H9 (cell line): ENCODE results near the gene ALKBH5. TPM values are rescaled to one million over a fixed set of nuclear protein-coding genes. Genes with fewer than 3 reads are reported as not detected.

ENCODE experiments used
- DNase-seq: peaks from one replicate; pipeline ENCODE4 v3.0.0-alpha.2; 2017
- H2AFZ ChIP-seq: one replicate; pipeline ENCODE4 v1.6.1; 2013; ENCODE audit warnings: mild to moderate bottlenecking, low read length, control low read depth, moderate library complexity
- H2AK5ac ChIP-seq: 2 replicates; pipeline ENCODE4 v1.6.1; 2013; ENCODE audit warnings: low read length, control low read depth, mixed read lengths; ENCODE audit not compliant: insufficient read length
- H2BK120ac ChIP-seq: one replicate; pipeline ENCODE4 v1.6.1; 2013; ENCODE audit warnings: low read depth, mild to moderate bottlenecking, low read length, control low read depth, inconsistent platforms; ENCODE audit not compliant: poor library complexity, severe bottlenecking
- H2BK12ac ChIP-seq: 2 replicates; pipeline ENCODE4 v1.6.1; 2013; ENCODE audit warnings: low read length, control low read depth, mixed read lengths, low read depth; ENCODE audit not compliant: insufficient read length
- H2BK15ac ChIP-seq: 2 replicates; pipeline ENCODE4 v1.6.1; 2013; ENCODE audit warnings: low read depth, low read length, control low read depth
- H2BK20ac ChIP-seq: one replicate; pipeline ENCODE4 v1.6.1; 2013; ENCODE audit warnings: low read depth, mild to moderate bottlenecking, low read length, control low read depth, inconsistent platforms; ENCODE audit not compliant: poor library complexity, severe bottlenecking
- H2BK5ac ChIP-seq: 2 replicates; pipeline ENCODE4 v1.6.1; 2013; ENCODE audit warnings: low read length, control low read depth, mixed read lengths; ENCODE audit not compliant: insufficient read length
- H3K14ac ChIP-seq: 2 replicates; pipeline ENCODE4 v1.6.1; 2013; ENCODE audit warnings: low read length, control low read depth; ENCODE audit not compliant: insufficient read depth
- H3K18ac ChIP-seq: 2 replicates; pipeline ENCODE4 v1.6.1; 2013; ENCODE audit warnings: low read depth, mild to moderate bottlenecking, mixed read lengths, low read length, control low read depth; ENCODE audit not compliant: insufficient read length
- H3K23ac ChIP-seq: 2 replicates; pipeline ENCODE4 v1.6.1; 2013; ENCODE audit warnings: low read length, control low read depth, mixed read lengths, low read depth; ENCODE audit not compliant: insufficient read length
- H3K23me2 ChIP-seq: 2 replicates; pipeline ENCODE4 v1.6.1; 2013; ENCODE audit warnings: low read depth, mild to moderate bottlenecking, mixed read lengths, low read length, control low read depth; ENCODE audit not compliant: insufficient read length, poor library complexity, severe bottlenecking
- H3K27ac ChIP-seq: 2 replicates; pipeline ENCODE4 v1.5.1; 2013; ENCODE audit warnings: low read length, control low read depth, mixed read lengths, low read depth; ENCODE audit not compliant: insufficient read length
- H3K27me3 ChIP-seq: 2 replicates; pipeline ENCODE4 v1.6.1; 2013; ENCODE audit warnings: low read length, control low read depth, inconsistent platforms; ENCODE audit not compliant: insufficient read depth
- H3K4ac ChIP-seq: 2 replicates; pipeline ENCODE4 v1.6.1; 2013; ENCODE audit warnings: low read depth, mild to moderate bottlenecking, control low read depth, inconsistent platforms, low read length, moderate library complexity
- H3K4me1 ChIP-seq: 2 replicates; pipeline ENCODE4 v1.6.1; 2013; ENCODE audit warnings: low read length, control low read depth, inconsistent platforms; ENCODE audit not compliant: insufficient read depth
- H3K4me2 ChIP-seq: 2 replicates; pipeline ENCODE4 v1.6.1; 2013; ENCODE audit warnings: low read length, control low read depth, mixed read lengths; ENCODE audit not compliant: insufficient read length, insufficient read depth
- H3K56ac ChIP-seq: 2 replicates; pipeline ENCODE4 v1.6.1; 2013; ENCODE audit warnings: low read depth, mild to moderate bottlenecking, mixed read lengths, low read length, control low read depth; ENCODE audit not compliant: insufficient read length
- H3K79me1 ChIP-seq: 2 replicates; pipeline ENCODE4 v1.6.1; 2013; ENCODE audit warnings: low read depth, mild to moderate bottlenecking, moderate library complexity, low read length, control low read depth, inconsistent platforms; ENCODE audit not compliant: insufficient read depth, poor library complexity, severe bottlenecking
- H3K79me2 ChIP-seq: 2 replicates; pipeline ENCODE4 v1.6.1; 2013; ENCODE audit warnings: low read length, control low read depth, inconsistent platforms; ENCODE audit not compliant: insufficient read depth
- H3K9ac ChIP-seq: 2 replicates; pipeline ENCODE4 v1.6.1; 2013; ENCODE audit warnings: low read length, control low read depth, mixed read lengths; ENCODE audit not compliant: insufficient read length; ENCODE audit errors: extremely low read depth
- H3K9me3 ChIP-seq: one replicate; pipeline ENCODE4 v1.6.1; 2013; ENCODE audit warnings: low read depth, low read length, inconsistent platforms; ENCODE audit not compliant: control insufficient read depth
- H3T11ph ChIP-seq: one replicate; pipeline ENCODE4 v1.6.1; 2013; ENCODE audit warnings: mild to moderate bottlenecking, low read length, control low read depth, inconsistent platforms
- H4K20me1 ChIP-seq: one replicate; pipeline ENCODE4 v1.6.1; 2013; ENCODE audit not compliant: control insufficient read depth, insufficient read length, insufficient read depth
- H4K5ac ChIP-seq: 2 replicates; pipeline ENCODE4 v1.6.1; 2013; ENCODE audit warnings: low read depth, mild to moderate bottlenecking, mixed read lengths, low read length, control low read depth; ENCODE audit not compliant: insufficient read length
- H4K8ac ChIP-seq: replicated peaks from 2 replicates; pipeline ENCODE4 v1.6.1; 2013; ENCODE audit warnings: low read length, control low read depth, mixed read lengths, low read depth; ENCODE audit not compliant: insufficient read length
- H4K91ac ChIP-seq: 2 replicates; pipeline ENCODE4 v1.6.1; 2013; ENCODE audit warnings: low read depth, mild to moderate bottlenecking, moderate library complexity, mixed read lengths, low read length, control low read depth; ENCODE audit not compliant: insufficient read length
- H3K27ac Mint-ChIP-seq, 3 experiments: 2 replicates in 2 of 3; 3 replicates in 1 of 3; pipeline ENCODE4 v1.8.0; 2020 to 2021; ENCODE audit warnings: mixed read lengths in 3 of 3, mild to moderate bottlenecking in 1 of 3, moderate library complexity in 1 of 3
- H3K27me3 Mint-ChIP-seq: 2 replicates; pipeline ENCODE4 v1.8.0; 2021; ENCODE audit warnings: low read depth, mild to moderate bottlenecking, moderate library complexity, mixed read lengths
- H3K36me3 Mint-ChIP-seq, 3 experiments: 2 replicates in 2 of 3; 3 replicates in 1 of 3; pipeline ENCODE4 v1.8.0; 2020 to 2021; ENCODE audit warnings: low read depth in 3 of 3, mixed read lengths in 3 of 3; ENCODE audit not compliant: insufficient read depth in 1 of 3
- H3K4me1 Mint-ChIP-seq, 2 experiments: 2 replicates each; pipeline ENCODE4 v1.8.0; 2020; ENCODE audit warnings: mixed read lengths in 2 of 2
- H3K4me3 Mint-ChIP-seq, 2 experiments: 2 replicates in 1 of 2; 3 replicates in 1 of 2; pipeline ENCODE4 v1.8.0; 2020 to 2021; ENCODE audit warnings: mild to moderate bottlenecking in 2 of 2, mixed read lengths in 2 of 2, moderate library complexity in 1 of 2
- H3K9me3 Mint-ChIP-seq, 2 experiments: 2 replicates in 1 of 2; 3 replicates in 1 of 2; pipeline ENCODE4 v1.8.0; 2020; ENCODE audit warnings: mild to moderate bottlenecking in 2 of 2, mixed read lengths in 2 of 2, moderate library complexity in 1 of 2
- WGBS: extraction: QIAGEN DNeasy Blood & Tissue Kit; methylation state at CpG from one replicate; pipeline ENCODE4 v1.1.7; 2013; ENCODE audit warnings: missing lambda C conversion rate, low lambda C conversion rate, mixed read lengths; ENCODE audit not compliant: insufficient read length; ENCODE audit errors: extremely low coverage; 5-methylcytosine and 5-hydroxymethylcytosine counted together
- total RNA-seq: library from RNA; stranded (reverse); gene quantifications from 2 replicates; pipeline ENCODE4 v1.2.1, GENCODE V29; 2021
- TF ChIP-seq, protein P1 (sequence below): fragments of 200-600 bp; sonication (generic); conservative IDR thresholded peaks from 3 replicates; pipeline ENCODE4 v1.8.0; 2021; ENCODE audit warnings: antibody characterized with exemption, mild to moderate bottlenecking

ALKBH5 gene
- total RNA-seq, 1 experiment from 2014 or later: 89.8 TPM

DNA sequence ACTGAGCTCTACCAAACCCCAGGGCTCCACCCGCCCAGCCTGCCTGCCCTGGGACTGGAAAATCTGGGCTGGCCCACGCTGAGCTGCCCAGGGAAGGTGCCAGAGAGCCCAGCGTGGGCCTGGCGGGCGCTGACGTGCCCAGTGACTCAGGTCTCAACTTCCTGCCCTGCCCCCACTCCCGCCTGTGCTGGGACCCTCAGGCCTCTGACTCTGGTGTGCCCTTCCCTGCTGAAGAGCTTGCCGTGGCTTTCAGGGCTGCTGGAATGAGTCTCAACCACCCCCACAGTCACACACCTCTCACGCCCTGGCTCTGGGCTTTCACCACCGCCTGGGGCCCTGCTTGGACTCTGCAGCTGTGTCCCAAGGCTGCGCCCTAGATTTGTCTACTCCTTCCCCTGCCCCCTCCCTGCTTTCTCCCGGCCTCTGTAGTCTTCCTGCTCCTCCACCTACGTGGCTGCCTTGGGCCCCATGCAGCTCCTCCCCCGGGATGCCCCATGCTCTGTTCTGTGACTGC lies 52.2 kb downstream of the ALKBH5 start:
- Histone ChIP-seq H3K9me3 (no peaks in the 10 kb centered on the region), H4K91ac (no peak overlapping the region), H4K5ac (no peak overlapping the region), H2BK120ac (no peak overlapping the region), H2BK5ac (no peak overlapping the region), H3K18ac (no peak overlapping the region), H2BK20ac (no peak overlapping the region), H3K4ac (no peak overlapping the region), H2AK5ac (no peak overlapping the region), H3K14ac (no peak overlapping the region), H3K23ac (no peak overlapping the region), H4K8ac (no peak overlapping the region), H4K20me1 (no peaks in the 10 kb centered on the region), H2BK12ac (no peak overlapping the region), H3K9ac (no peak overlapping the region), H3K23me2 (no peaks in the 10 kb centered on the region), H3K4me1 (no peaks in the 10 kb centered on the region), H3K27ac (no peak overlapping the region), H3K56ac (no peak overlapping the region), H3T11ph (no peak overlapping the region), H3K79me1 (no peaks in the 10 kb centered on the region), H3K79me2 (no peaks in the 10 kb centered on the region), H2AFZ (no peak overlapping the region), H3K27me3 (no peaks in the 10 kb centered on the region), H2BK15ac (no peak overlapping the region), H3K4me2 (no peak overlapping the region)
- H3K4me1 Mint-ChIP-seq: peaks cover 3 to 5% of the 10 kb centered on the region in 2 experiments; a peak in 3 of 4 replicates
- H3K4me3 Mint-ChIP-seq: no peak overlapping the region
- no peaks in the 10 kb centered on the region for H3K9me3 Mint-ChIP-seq
- no CpG with 5 or more reads among the region's 14 CpGs for WGBS
- H3K27me3 Mint-ChIP-seq: no peaks in the 10 kb centered on the region
- TF ChIP-seq, protein P1, sequence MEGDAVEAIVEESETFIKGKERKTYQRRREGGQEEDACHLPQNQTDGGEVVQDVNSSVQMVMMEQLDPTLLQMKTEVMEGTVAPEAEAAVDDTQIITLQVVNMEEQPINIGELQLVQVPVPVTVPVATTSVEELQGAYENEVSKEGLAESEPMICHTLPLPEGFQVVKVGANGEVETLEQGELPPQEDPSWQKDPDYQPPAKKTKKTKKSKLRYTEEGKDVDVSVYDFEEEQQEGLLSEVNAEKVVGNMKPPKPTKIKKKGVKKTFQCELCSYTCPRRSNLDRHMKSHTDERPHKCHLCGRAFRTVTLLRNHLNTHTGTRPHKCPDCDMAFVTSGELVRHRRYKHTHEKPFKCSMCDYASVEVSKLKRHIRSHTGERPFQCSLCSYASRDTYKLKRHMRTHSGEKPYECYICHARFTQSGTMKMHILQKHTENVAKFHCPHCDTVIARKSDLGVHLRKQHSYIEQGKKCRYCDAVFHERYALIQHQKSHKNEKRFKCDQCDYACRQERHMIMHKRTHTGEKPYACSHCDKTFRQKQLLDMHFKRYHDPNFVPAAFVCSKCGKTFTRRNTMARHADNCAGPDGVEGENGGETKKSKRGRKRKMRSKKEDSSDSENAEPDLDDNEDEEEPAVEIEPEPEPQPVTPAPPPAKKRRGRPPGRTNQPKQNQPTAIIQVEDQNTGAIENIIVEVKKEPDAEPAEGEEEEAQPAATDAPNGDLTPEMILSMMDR: no peak
- no peak for DNase-seq
- H3K27ac Mint-ChIP-seq: peak overlapping the region in 2 of 3 experiments; percentile 22 to 65; a peak in 2 of 7 replicates
- H3K36me3 Mint-ChIP-seq: peaks cover 20 to 67% (median 65%) of the 10 kb centered on the region in 3 experiments
